GM23248 (cell line): ENCODE results near the gene SPAG9. TPM values are rescaled to one million over a fixed set of nuclear protein-coding genes. Genes with fewer than 3 reads are reported as not detected.

Source experiments
- DNase-seq: peaks from one replicate; pipeline ENCODE4 v3.0.0-alpha.2; 2015
- H2AFZ ChIP-seq: fragments of 200-600 bp; sonication (generic); 2 replicates; pipeline ENCODE4 v1.6.1; 2016; ENCODE audit warnings: antibody characterized with exemption
- H3F3A ChIP-seq: fragments of 200-600 bp; sonication (generic); 2 replicates; pipeline ENCODE4 v1.6.1; 2016; ENCODE audit warnings: mild to moderate bottlenecking, antibody characterized with exemption, mixed run types; ENCODE audit not compliant: insufficient read depth
- H3K27ac ChIP-seq: fragments of 200-600 bp; sonication (generic); 2 replicates; pipeline ENCODE4 v1.5.1; 2016; ENCODE audit warnings: mild to moderate bottlenecking
- H3K27me3 ChIP-seq: fragments of 200-600 bp; sonication (generic); replicated peaks from 2 replicates; pipeline ENCODE4 v1.6.1; 2016; ENCODE audit warnings: mild to moderate bottlenecking; ENCODE audit not compliant: insufficient read depth
- H3K36me3 ChIP-seq: fragments of 200-600 bp; sonication (generic); 2 replicates; pipeline ENCODE4 v1.6.1; 2016; ENCODE audit warnings: low read depth, mild to moderate bottlenecking
- H3K4me1 ChIP-seq: fragments of 200-600 bp; sonication (generic); 2 replicates; pipeline ENCODE4 v1.6.1; 2016; ENCODE audit warnings: mild to moderate bottlenecking; ENCODE audit not compliant: insufficient read depth
- H3K4me2 ChIP-seq: fragments of 200-600 bp; sonication (generic); one replicate; pipeline ENCODE4 v1.6.1; 2016; ENCODE audit warnings: mild to moderate bottlenecking; ENCODE audit not compliant: unreplicated experiment
- H3K4me3 ChIP-seq: fragments of 200-600 bp; sonication (generic); 2 replicates; pipeline ENCODE4 v1.5.1; 2016; ENCODE audit warnings: mild to moderate bottlenecking
- H3K79me2 ChIP-seq: fragments of 200-600 bp; sonication (generic); 2 replicates; pipeline ENCODE4 v1.6.1; 2016; ENCODE audit warnings: mild to moderate bottlenecking; ENCODE audit not compliant: insufficient read depth
- H3K9ac ChIP-seq: fragments of 200-600 bp; sonication (generic); 2 replicates; pipeline ENCODE4 v1.6.1; 2016; ENCODE audit warnings: mild to moderate bottlenecking
- H3K9me2 ChIP-seq: fragments of 200-600 bp; sonication (generic); 2 replicates; pipeline ENCODE4 v1.6.1; 2016; ENCODE audit warnings: mixed run types, mild to moderate bottlenecking, moderate library complexity; ENCODE audit not compliant: insufficient read depth
- H3K9me3 ChIP-seq: fragments of 200-600 bp; sonication (generic); one replicate; pipeline ENCODE4 v1.6.1; 2017; ENCODE audit warnings: low read depth
- H4K20me1 ChIP-seq: fragments of 200-600 bp; sonication (generic); 2 replicates; pipeline ENCODE4 v1.6.0; 2016; ENCODE audit not compliant: insufficient read depth
- EZH2 ChIP-seq: fragments of 200-600 bp; sonication (generic); IDR thresholded peaks from 2 replicates; pipeline ENCODE4 v1.6.1; 2018; ENCODE audit warnings: antibody characterized with exemption, mild to moderate bottlenecking; ENCODE audit not compliant: insufficient read depth, poor library complexity, severe bottlenecking
- EZH2phosphoT487 ChIP-seq: fragments of 200-600 bp; sonication (generic); IDR thresholded peaks from 2 replicates; pipeline ENCODE4 v1.6.1; 2018; ENCODE audit warnings: antibody characterized with exemption, moderate library complexity, mild to moderate bottlenecking, low read depth; ENCODE audit not compliant: insufficient read depth
- WGBS, 2 experiments: methylation state at CpG; one replicate each; pipeline ENCODE4 v1.1.6; 2015 to 2017; ENCODE audit warnings: low lambda C conversion rate in 2 of 2, low coverage in 1 of 2; ENCODE audit errors: missing lambda C conversion rate in 2 of 2; 5-methylcytosine and 5-hydroxymethylcytosine counted together
- in situ Hi-C: fragments of 300-500 bp; cut with MboI; formaldehyde crosslinking; loops from 2 replicates; pipeline ENCODE4 v1.15.0; 2020
- polyA plus RNA-seq: library from polyadenylated mRNA; unstranded; fragments of >200 nt; fragmentation: Nextera tagmentation; extraction: Ambion mirVana; gene quantifications from 2 replicates; pipeline ENCODE4 v1.2.1, GENCODE V29; 2016
- total RNA-seq: library from RNA; depleted of rRNA; stranded (reverse); fragments of >200 nt; shearing (Covaris generic); gene quantifications from 2 replicates; pipeline ENCODE4 v1.2.3, GENCODE V29; 2014

SPAG9 gene
- total and polyA plus RNA-seq, 2 experiments from 2014 or later: 21.5 to 58.8 TPM

GRCh38 chr17:50918071-50918932, 202.4 kb downstream of the SPAG9 start:
- no peaks in the 10 kb centered on the region for H4K20me1 ChIP-seq
- H3K9me2 ChIP-seq: no peaks in the 10 kb centered on the region
- no peak overlapping the region for H3K4me2 ChIP-seq
- no peak for DNase-seq
- no peaks in the 10 kb centered on the region for H3K79me2 ChIP-seq
- H3K9ac ChIP-seq: no peak overlapping the region; the same call in 1 of the 2 replicates
- H3K4me3 ChIP-seq: no peak overlapping the region
- in situ Hi-C loops: no loop called here
- H2AFZ ChIP-seq: no peak overlapping the region
- 85 to 87% methylated on average over 18 to 20 of the region's 21 CpGs for WGBS, 2 experiments
- H3K4me1 ChIP-seq: peaks cover 17% of the 10 kb centered on the region
- H3K9me3 ChIP-seq: no peaks in the 10 kb centered on the region
- no peak overlapping the region for H3K27ac ChIP-seq
- H3K27me3 ChIP-seq: no peaks in the 10 kb centered on the region
- H3F3A ChIP-seq: 0 out of 2 replicates have a peak, but pooled peaks cover 11% of the 10 kb centered on the region
- TF ChIP-seq EZH2phosphoT487 (no peak), EZH2 (no peak)
- no peaks in the 10 kb centered on the region for H3K36me3 ChIP-seq

- Histone ChIP-seq H3F3A (0 out of 2 replicates have a peak, but pooled peaks cover 11% of the 10 kb centered on the region), H2AFZ (no peak overlapping the region), H3K4me3 (no peak overlapping the region), H3K9ac (no peak overlapping the region), H3K27ac (no peak overlapping the region), H3K79me2 (no peaks in the 10 kb centered on the region), H3K4me1 (peaks cover 13% of the 10 kb centered on the region), H3K9me2 (no peaks in the 10 kb centered on the region), H3K9me3 (no peaks in the 10 kb centered on the region), H3K36me3 (no peaks in the 10 kb centered on the region), H4K20me1 (no peaks in the 10 kb centered on the region), H3K4me2 (no peak overlapping the region), H3K27me3 (no peaks in the 10 kb centered on the region)
- 83 to 92% methylated on average over 7 of the region's 7 CpGs for WGBS, 2 experiments
- no peak for TF ChIP-seq EZH2phosphoT487
- no peak for TF ChIP-seq EZH2
- DNase-seq: no peak
- in situ Hi-C loops: no loop called here
These were observed 203.3 kb downstream of the SPAG9 start for GRCh38 chr17:50917418-50917743.

GRCh38 chr17:50916708-50917417, 203.8 kb downstream of the SPAG9 start:
- H3K4me1 ChIP-seq: peaks cover 8% of the 10 kb centered on the region
- H4K20me1 ChIP-seq: no peaks in the 10 kb centered on the region
- H3K9me2 ChIP-seq: no peaks in the 10 kb centered on the region
- H3K9ac ChIP-seq: no peak overlapping the region
- no peak for DNase-seq
- no peaks in the 10 kb centered on the region for H3K36me3 ChIP-seq
- no peak overlapping the region for H3K4me3 ChIP-seq
- in situ Hi-C loops: no loop called here
- no peaks in the 10 kb centered on the region for H3K27me3 ChIP-seq
- no peak overlapping the region for H3K4me2 ChIP-seq
- no peaks in the 10 kb centered on the region for H3K9me3 ChIP-seq
- H2AFZ ChIP-seq: no peak overlapping the region
- 0 out of 2 replicates have a peak, but pooled peaks cover 11% of the 10 kb centered on the region for H3F3A ChIP-seq
- 83% methylated on average over 15 to 18 of the region's 18 CpGs for WGBS, 2 experiments
- no peak for TF ChIP-seq EZH2phosphoT487
- TF ChIP-seq EZH2: no peak
- H3K79me2 ChIP-seq: no peaks in the 10 kb centered on the region
- H3K27ac ChIP-seq: no peak overlapping the region

GRCh38 chr17:50916026-50916707, 204.5 kb downstream of the SPAG9 start:
- H3K27ac ChIP-seq: no peak overlapping the region
- H2AFZ ChIP-seq: no peak overlapping the region
- in situ Hi-C loops: no loop called here
- 0 out of 2 replicates have a peak, but pooled peaks cover 9% of the 10 kb centered on the region for H3F3A ChIP-seq
- no peaks in the 10 kb centered on the region for H3K9me2 ChIP-seq
- H3K4me1 ChIP-seq: peaks cover 7% of the 10 kb centered on the region
- H3K9ac ChIP-seq: no peak overlapping the region
- H3K79me2 ChIP-seq: no peaks in the 10 kb centered on the region
- H3K36me3 ChIP-seq: no peaks in the 10 kb centered on the region
- no peak overlapping the region for H3K4me3 ChIP-seq
- H3K4me2 ChIP-seq: no peak overlapping the region
- no peaks in the 10 kb centered on the region for H3K9me3 ChIP-seq
- peak; percentile 36 for DNase-seq
- H3K27me3 ChIP-seq: no peaks in the 10 kb centered on the region
- H4K20me1 ChIP-seq: no peaks in the 10 kb centered on the region
- 68 to 95% methylated on average over 2 of the region's 2 CpGs for WGBS, 2 experiments
- no peak for TF ChIP-seq EZH2
